Testis (tissue), 3 donors: Measurements from ENCODE around the gene S100A14. TPM values are rescaled to one million over a fixed set of nuclear protein-coding genes. Genes with fewer than 3 reads are reported as not detected.

Experiments
- DNase-seq: peaks from one replicate; pipeline ENCODE4 v3.0.0-alpha.2; 2019
- H3K27ac ChIP-seq, 2 donors: fragments of 200-600 bp; sonication (generic); one replicate each; pipeline ENCODE4 v1.5.1; 2019
- H3K27me3 ChIP-seq: fragments of 200-600 bp; sonication (generic); one replicate; pipeline ENCODE4 v1.5.1; 2019
- H3K36me3 ChIP-seq: fragments of 200-600 bp; sonication (generic); one replicate; pipeline ENCODE4 v1.5.1; 2017; ENCODE audit warnings: low read depth; ENCODE audit errors: missing control alignments
- H3K4me1 ChIP-seq: fragments of 200-600 bp; sonication (generic); one replicate; pipeline ENCODE4 v1.5.1; 2019
- H3K4me3 ChIP-seq, 2 donors: fragments of 200-600 bp; sonication (generic); one replicate each; pipeline ENCODE4 v1.5.1; 2017 to 2019
- H3K9me3 ChIP-seq: fragments of 200-600 bp; sonication (generic); one replicate; pipeline ENCODE4 v1.5.1; 2017
- POLR2A ChIP-seq: fragments of 450-650 bp; IDR thresholded peaks from one replicate; pipeline ENCODE4 v1.6.1; 2017; ENCODE audit warnings: antibody characterized with exemption, mild to moderate bottlenecking, moderate library complexity
- whole genome bisulfite sequencing, 2 donors: methylation state at CpG; one replicate each; pipeline ENCODE4 v1.1.5; 2018; 5-methylcytosine and 5-hydroxymethylcytosine counted together
- intact Hi-C: fragments of 100-400 bp; cut with DNase I; formaldehyde crosslinking; loops from one replicate; pipeline ENCODE4 v1.15.1; 2023; ENCODE audit warnings: low total_unique reads
- polyA plus RNA-seq: library from polyadenylated mRNA; stranded (reverse); fragments of 350-450 nt; fragmentation: Illumina TruSeq; extraction: RNeasy Lipid Tissue Mini Kit (QIAGEN cat#74804); gene quantifications from one replicate; pipeline ENCODE4 v1.2.3, GENCODE V29; 2014; ENCODE audit warnings: low read depth, low replicate concordance; ENCODE audit not compliant: insufficient read depth
- total RNA-seq, 2 donors: library from RNA; depleted of rRNA; stranded (reverse); fragments of >200 nt; gene quantifications; one replicate each; pipeline ENCODE4 v1.2.3, GENCODE V29; 2016
- TF ChIP-seq, protein P1 (sequence below), 3 experiments: fragments of 450-650 bp in 2 of 3; fragments of 200-600 bp in 1 of 3; sonication (generic) in 1 of 3; IDR thresholded peaks; one replicate each; pipeline ENCODE4 v1.5.1; 2016 to 2019; ENCODE audit warnings: antibody characterized with exemption in 3 of 3, mild to moderate bottlenecking in 2 of 3, moderate library complexity in 1 of 3

Gene S100A14
- total and polyA plus RNA-seq, 3 donors from 2014 or later: 1.6 TPM; not detected in 2

DNA sequence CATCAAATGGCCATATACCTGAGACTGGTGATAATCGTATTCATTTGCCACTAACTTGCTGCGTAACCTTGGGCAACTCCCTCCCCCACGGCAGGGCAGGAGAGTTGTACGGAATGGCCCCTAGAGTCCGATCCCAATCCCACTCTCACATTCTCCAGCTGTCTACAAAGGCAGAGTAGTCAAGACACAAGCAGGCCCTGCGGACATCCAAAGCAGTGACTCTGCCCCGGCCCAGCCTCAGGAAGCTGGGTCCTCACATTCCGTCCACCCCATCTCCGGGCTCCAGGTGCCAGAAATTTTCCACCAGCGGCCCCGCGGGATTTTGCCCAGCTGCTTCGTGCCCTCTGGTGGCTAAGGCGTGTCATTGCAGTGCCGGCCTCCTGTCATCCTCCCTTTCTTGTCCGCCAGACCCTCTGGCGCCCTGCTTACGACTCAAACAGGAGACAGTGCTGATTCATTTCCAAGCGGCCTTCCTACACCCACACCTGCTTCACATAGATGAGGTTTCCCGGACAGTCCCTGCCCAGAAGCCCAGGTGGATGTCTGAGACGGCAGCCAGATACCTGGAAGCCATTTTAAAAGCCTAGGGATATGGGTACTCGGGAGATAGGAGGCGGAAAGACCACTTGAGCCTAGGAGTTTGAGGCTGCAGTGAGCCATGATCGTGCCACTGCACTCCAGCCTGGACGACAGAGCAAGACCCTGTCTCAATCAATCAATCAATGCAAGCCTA, 47.6 kb downstream of the S100A14 start:
- intact Hi-C loops: loop anchor here (5.0 kb wide), 1 partner anchor 36 kb away; no protein-coding TSS in a partner anchor
- peak; percentile 93 for DNase-seq
- Histone ChIP-seq H3K27me3 (no peaks in the 10 kb centered on the region), H3K36me3 (no peaks in the 10 kb centered on the region), H3K4me1 (peaks cover 26% of the 10 kb centered on the region), H3K9me3 (no peaks in the 10 kb centered on the region), H3K27ac (peak overlapping the region in 1 of 2 donors; percentile 8), H3K4me3 (peak overlapping the region in 1 of 2 donors; percentile 25)
- WGBS, 2 donors: 11 to 13% methylated on average over 15 to 25 of the region's 25 CpGs
- TF ChIP-seq, protein P1, sequence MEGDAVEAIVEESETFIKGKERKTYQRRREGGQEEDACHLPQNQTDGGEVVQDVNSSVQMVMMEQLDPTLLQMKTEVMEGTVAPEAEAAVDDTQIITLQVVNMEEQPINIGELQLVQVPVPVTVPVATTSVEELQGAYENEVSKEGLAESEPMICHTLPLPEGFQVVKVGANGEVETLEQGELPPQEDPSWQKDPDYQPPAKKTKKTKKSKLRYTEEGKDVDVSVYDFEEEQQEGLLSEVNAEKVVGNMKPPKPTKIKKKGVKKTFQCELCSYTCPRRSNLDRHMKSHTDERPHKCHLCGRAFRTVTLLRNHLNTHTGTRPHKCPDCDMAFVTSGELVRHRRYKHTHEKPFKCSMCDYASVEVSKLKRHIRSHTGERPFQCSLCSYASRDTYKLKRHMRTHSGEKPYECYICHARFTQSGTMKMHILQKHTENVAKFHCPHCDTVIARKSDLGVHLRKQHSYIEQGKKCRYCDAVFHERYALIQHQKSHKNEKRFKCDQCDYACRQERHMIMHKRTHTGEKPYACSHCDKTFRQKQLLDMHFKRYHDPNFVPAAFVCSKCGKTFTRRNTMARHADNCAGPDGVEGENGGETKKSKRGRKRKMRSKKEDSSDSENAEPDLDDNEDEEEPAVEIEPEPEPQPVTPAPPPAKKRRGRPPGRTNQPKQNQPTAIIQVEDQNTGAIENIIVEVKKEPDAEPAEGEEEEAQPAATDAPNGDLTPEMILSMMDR (IDR thresholded peaks at IDR 0.05): peak; percentile 97 to 98 (median 97)
- no peak for TF ChIP-seq POLR2A

DNA sequence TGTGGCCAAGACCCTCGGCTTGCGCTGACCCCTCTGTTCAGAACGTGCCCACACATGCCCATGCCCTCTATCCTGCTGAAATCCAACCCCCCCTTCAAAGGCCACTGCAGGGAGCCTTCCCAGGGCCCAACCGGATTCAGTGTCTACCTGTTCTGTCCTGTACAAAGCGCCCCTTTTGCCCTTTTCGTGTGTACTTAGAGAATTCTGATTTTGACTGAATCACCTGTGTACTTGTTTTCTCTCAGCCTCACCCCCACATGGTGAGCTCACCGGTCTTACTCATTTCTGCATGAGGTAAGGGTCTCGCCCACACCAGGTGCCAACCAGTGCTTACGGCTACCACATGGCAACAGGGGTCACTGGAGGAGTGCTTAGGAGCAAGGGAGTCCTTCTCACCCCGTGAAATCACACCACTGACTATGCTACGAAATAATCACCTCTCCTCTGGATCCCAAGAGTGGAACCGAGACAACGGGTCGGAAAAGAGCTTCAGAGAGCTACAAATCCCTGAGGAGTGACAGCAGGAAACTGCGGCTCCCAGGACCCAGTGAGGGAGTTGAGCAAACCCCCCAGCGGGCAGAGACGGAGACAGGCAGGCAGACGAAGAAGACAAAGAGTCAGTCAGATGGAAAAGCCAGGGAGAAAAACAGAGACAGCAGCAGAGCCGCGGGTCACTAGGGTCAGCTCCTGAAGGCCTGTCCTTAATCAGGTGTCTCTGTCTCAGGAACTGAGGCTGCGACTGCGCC, 48.3 kb downstream of the S100A14 start:
- H3K4me3 ChIP-seq: peak overlapping the region in 1 of 2 donors; percentile 25
- 64 to 69% methylated on average over 22 of the region's 22 CpGs for WGBS, 2 donors
- H3K27me3 ChIP-seq: no peaks in the 10 kb centered on the region
- peak overlapping the region in 1 of 2 donors; percentile 8 for H3K27ac ChIP-seq
- intact Hi-C loops: loop anchor here (5.0 kb wide), 1 partner anchor 35 kb away; no protein-coding TSS in a partner anchor
- H3K9me3 ChIP-seq: no peaks in the 10 kb centered on the region
- TF ChIP-seq, protein P1 (IDR thresholded peaks at IDR 0.05): no peak
- no peak for TF ChIP-seq POLR2A
- no peak for DNase-seq
- H3K4me1 ChIP-seq: peaks cover 26% of the 10 kb centered on the region
- H3K36me3 ChIP-seq: no peaks in the 10 kb centered on the region

DNA sequence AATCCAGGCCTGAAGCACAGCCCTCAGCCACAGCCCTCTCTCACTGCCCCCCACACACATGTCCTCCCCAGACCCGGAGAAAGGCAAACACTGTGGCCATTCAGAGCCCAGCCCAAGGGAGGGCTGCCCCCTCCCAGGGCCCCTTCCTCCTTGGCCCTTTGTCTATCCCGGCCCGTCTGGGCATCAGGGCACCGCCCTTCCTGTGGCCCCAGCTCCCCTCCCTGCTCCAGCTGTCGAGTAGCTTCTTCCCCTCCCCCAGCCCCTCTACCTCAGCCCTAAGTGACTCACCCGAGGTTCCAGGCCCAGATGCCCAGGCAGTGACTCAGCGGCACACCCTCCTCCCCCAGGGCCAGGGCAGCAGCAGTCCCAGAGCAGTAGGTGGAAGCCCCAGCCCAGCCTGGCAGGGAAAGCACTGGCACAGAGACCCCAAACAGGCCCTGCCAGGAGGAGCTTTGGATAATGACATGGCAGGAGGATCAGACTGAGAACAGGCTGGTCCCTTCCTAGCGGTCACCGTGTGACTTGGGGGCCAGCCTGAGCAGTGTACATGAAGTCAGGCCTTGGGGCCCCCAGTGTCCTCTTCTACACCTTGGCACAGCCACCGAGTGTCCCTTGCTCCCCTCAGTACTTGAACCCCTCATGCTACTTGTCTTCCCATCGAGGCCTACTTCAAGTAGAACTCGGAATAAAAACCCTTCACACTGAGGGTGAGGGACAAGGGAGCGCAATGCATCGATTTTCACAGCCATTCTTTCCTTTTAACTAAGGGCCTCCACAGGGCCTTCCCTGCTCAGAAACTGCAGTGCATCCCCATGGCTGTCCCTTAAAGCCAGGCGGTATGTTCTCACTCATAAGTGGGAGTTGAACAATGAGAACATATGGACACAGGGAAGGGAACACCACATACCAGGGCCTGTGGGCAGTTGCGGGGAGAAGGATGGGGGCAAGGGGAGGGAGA, 49.4 kb downstream of the S100A14 start:
- Histone ChIP-seq H3K27ac (peak overlapping the region; percentile 26 to 76), H3K36me3 (no peaks in the 10 kb centered on the region), H3K4me1 (peaks cover 26% of the 10 kb centered on the region), H3K4me3 (no peak overlapping the region), H3K27me3 (no peaks in the 10 kb centered on the region), H3K9me3 (no peaks in the 10 kb centered on the region)
- WGBS, 2 donors: 63 to 72% methylated on average over 14 to 15 of the region's 16 CpGs
- TF ChIP-seq, protein P1 (IDR thresholded peaks at IDR 0.05): no peak
- TF ChIP-seq POLR2A: no peak
- DNase-seq: peak; percentile 81
- intact Hi-C loops: loop anchor here (5.0 kb wide), 1 partner anchor 34 kb away; no protein-coding TSS in a partner anchor

DNA sequence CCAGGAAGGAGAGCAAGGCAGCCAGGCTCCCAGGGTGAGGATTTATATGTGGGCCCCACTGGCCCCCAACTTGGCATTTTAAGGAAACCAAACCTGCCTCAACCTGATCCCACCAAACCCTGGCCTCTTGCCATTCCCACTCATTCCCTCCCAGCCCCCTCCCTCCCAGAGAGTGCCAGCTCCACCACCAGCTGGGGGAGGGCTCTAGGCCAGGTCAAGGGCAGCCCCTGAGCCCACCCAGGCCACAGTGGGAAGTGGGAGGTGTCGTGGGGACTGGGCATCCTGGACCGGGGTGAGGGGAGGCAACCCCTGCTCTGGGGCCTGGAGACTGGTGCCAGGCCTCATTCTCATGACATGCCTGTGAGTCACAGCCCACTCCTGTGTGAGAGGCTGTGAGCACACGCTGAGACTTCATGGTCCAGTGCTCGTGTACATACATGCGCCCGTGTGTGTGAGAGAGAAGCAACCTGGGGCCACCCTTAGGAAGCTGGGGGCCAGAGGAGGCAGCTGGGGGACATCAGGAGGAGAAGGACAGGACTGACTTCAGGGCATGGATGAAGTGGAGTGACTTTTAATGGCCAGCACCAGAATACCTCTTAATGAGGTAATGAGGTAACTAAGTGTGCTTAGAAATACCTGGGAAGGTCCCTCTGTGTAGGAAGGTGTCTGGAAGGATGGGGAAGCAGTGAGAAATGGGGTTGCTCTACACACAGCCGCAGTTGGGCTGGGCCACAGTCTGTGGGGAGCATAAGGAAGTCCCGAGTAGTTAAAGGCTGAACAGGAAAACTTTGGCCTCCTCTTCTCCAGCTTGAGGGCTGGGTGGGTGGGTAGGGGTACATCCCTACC, 50.4 kb downstream of the S100A14 start, which contains the start of gene S100A2:
Gene S100A2 (minus strand): TSS at position 316 of the 846 bp plus-strand sequence. CDS start 1,967 bp downstream, outside the sequence.
- 75 to 80% methylated on average over 8 of the region's 8 CpGs for WGBS, 2 donors

More for the DNA sequence above, 50.4 kb downstream of the S100A14 start, which contains the start of gene S100A2:
- Histone ChIP-seq H3K27me3 (no peaks in the 10 kb centered on the region), H3K4me1 (peaks cover 26% of the 10 kb centered on the region), H3K4me3 (no peak within 1 kb of the TSS), H3K36me3 (no peaks in the 10 kb centered on the region), H3K27ac (peak within 1 kb of the TSS; percentile 26 to 76), H3K9me3 (no peaks in the 10 kb centered on the region)
- DNase-seq: no peak
- intact Hi-C loops: loop anchor here (5.0 kb wide), 1 partner anchor 33 kb away; no protein-coding TSS in a partner anchor
- TF ChIP-seq, protein P1 (IDR thresholded peaks at IDR 0.05): no peak
- no peak for TF ChIP-seq POLR2A
